Upper lobe of left lung (tissue), 6 donors: Measurements from ENCODE around the gene LEMD2. TPM values are rescaled to one million over a fixed set of nuclear protein-coding genes. Genes with fewer than 3 reads are reported as not detected.

Source experiments
- ATAC-seq, 2 donors: fragments of 200-7000 bp; cut with Tn5 transposase; one replicate each; pipeline ENCODE4 v1.9.1; 2022; ENCODE audit warnings: mild to moderate bottlenecking in 2 of 2, moderate library complexity in 2 of 2; ENCODE audit not compliant: low FRiP score in 2 of 2
- DNase-seq, 2 donors: peaks; one replicate each; pipeline ENCODE4 v3.0.0-alpha.2; 2019 to 2020
- H3K27ac ChIP-seq, 4 donors: fragments of 200-600 bp; sonication (generic); one replicate each; pipeline ENCODE4 v1.5.1; 2016 to 2019
- H3K27me3 ChIP-seq, 4 donors: fragments of 200-600 bp; sonication (generic); one replicate each; pipeline ENCODE4 v1.5.1; 2017 to 2019
- H3K36me3 ChIP-seq, 4 donors: fragments of 200-600 bp; sonication (generic); one replicate each; pipeline ENCODE4 v1.5.1; 2016 to 2019
- H3K4me1 ChIP-seq, 4 donors: fragments of 200-600 bp; sonication (generic); one replicate each; pipeline ENCODE4 v1.5.1; 2018 to 2019
- H3K4me3 ChIP-seq, 4 donors: fragments of 200-600 bp; sonication (generic); one replicate each; pipeline ENCODE4 v1.5.1; 2017 to 2019; ENCODE audit warnings: mild to moderate bottlenecking in 2 of 4, moderate library complexity in 1 of 4
- H3K9me3 ChIP-seq, 4 donors: fragments of 200-600 bp; sonication (generic); one replicate each; pipeline ENCODE4 v1.5.1; 2018 to 2019
- CTCF ChIP-seq, 6 experiments: fragments of 450-650 bp in 4 of 6; fragments of 200-600 bp in 2 of 6; sonication (generic) in 2 of 6; IDR thresholded peaks; one replicate each; pipeline ENCODE4 v1.5.1; 2016 to 2019; ENCODE audit warnings: antibody characterized with exemption in 6 of 6
- EP300 ChIP-seq, 4 donors: sonication (generic); formaldehyde crosslinking; IDR thresholded peaks; one replicate each; pipeline ENCODE4 v1.5.1; 2017; ENCODE audit warnings: antibody characterized with exemption in 4 of 4, control low read depth in 2 of 4
- POLR2A ChIP-seq, 4 donors: fragments of 450-650 bp; IDR thresholded peaks; one replicate each; pipeline ENCODE4 v1.5.1; 2016 to 2017; ENCODE audit warnings: antibody characterized with exemption in 4 of 4, mild to moderate bottlenecking in 2 of 4
- POLR2AphosphoS5 ChIP-seq, 2 donors: sonication (generic); formaldehyde crosslinking; IDR thresholded peaks; one replicate each; pipeline ENCODE4 v1.5.1; 2017; ENCODE audit warnings: antibody characterized with exemption in 2 of 2
- WGBS, 2 donors: methylation state at CpG; one replicate each; pipeline ENCODE4 v1.1.5; 2017 to 2018; 5-methylcytosine and 5-hydroxymethylcytosine counted together
- total RNA-seq, 6 donors: library from RNA; depleted of rRNA in 4 of 6; stranded (reverse); fragments of >200 nt in 4 of 6; gene quantifications; one replicate each; pipeline versions ENCODE4 v1.1.0 to v1.2.1, GENCODE V29; 2016 to 2021
- donor health status: DM: no; HTN: no; CAD: no; lungs with moderate emphysema.
- donor health status: DM: no; HTN: yes; CAD: no; lungs with severe emphysema.

Gene LEMD2
- total RNA-seq, 6 donors from 2014 or later, result 51.1 to 118 (median 66.2) TPM

DNA sequence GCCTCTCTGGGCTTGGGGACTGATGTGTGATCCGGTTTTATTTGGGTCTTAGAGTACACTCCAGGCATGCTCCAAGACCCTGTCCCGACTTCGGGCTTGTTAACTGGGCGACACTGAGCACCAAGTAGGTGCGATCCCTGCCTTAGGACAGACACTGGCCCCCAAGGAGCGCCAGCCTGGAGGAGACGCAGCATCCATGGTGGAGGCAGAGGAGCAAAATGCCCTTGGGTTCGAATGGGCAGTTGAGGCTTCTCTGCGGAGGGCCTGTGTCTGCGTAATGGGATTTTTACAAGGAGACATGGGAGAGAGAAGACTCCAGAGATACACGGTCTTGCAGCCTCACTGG, 593 bp upstream of the LEMD2 start:
- no peak for ATAC-seq
- no peak for DNase-seq
- no peaks in the 10 kb centered on the region for H3K9me3 ChIP-seq
- H3K36me3 ChIP-seq, result peaks cover 0 to 19% (median 6%) of the 10 kb centered on the region in 4 donors
- H3K27me3 ChIP-seq, result no peaks in the 10 kb centered on the region
- H3K4me1 ChIP-seq, result peaks cover 33 to 43% (median 37%) of the 10 kb centered on the region in 4 donors
- peak overlapping the region in 3 of 4 donors; percentile 96 to 98 (median 97) for H3K27ac ChIP-seq
- 86 to 93% methylated on average over 7 to 11 of the region's 11 CpGs for WGBS, 2 donors
- TF ChIP-seq POLR2AphosphoS5 (IDR thresholded peaks at IDR 0.05) (no peak), CTCF (IDR thresholded peaks at IDR 0.05) (no peak), EP300 (IDR thresholded peaks at IDR 0.05) (no peak), POLR2A (IDR thresholded peaks at IDR 0.05) (no peak)
- peak overlapping the region in 3 of 4 donors; percentile 83 to 98 (median 97) for H3K4me3 ChIP-seq

DNA sequence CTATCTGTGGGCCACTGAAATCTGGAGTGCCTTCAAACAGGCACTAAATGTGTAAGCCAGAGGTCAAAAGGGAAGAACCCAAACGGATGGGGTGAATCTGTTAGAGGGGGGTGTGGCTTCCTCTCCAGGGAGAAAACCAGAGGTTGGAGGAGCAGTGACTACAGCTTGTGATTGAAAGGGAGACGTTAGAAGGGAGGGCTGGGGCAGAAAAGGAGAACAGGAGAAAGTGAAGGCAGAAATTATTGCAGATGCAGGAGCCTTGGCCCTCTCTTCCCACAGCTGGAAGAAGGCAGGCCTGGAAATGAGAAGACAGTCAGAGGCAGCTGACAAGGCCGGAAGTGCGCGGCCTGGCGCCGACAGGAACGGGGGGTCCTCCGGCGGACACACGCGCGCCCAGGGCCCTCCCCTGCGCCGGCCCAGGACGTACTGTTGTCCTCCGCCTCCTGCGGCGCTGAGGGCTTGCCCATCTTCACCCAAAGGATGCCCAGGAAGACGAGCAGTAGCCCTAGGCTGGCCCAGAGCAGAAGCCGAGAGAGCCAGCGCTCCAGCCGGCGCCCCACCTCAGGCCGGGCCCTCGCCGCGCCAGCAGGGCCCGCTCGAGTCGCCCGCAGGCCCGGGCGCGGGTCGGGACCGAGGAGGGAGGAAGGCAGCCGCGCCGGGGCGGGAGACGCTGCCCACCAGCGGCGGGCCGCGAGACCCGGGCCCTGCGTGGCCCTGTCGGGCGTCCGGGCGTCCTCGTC, 806 bp downstream of the LEMD2 start:
- 0 to 1% methylated on average over 20 to 25 of the region's 53 CpGs for WGBS, 2 donors
- peak overlapping the region; percentile 83 to 98 (median 94) for H3K4me3 ChIP-seq

DNA sequence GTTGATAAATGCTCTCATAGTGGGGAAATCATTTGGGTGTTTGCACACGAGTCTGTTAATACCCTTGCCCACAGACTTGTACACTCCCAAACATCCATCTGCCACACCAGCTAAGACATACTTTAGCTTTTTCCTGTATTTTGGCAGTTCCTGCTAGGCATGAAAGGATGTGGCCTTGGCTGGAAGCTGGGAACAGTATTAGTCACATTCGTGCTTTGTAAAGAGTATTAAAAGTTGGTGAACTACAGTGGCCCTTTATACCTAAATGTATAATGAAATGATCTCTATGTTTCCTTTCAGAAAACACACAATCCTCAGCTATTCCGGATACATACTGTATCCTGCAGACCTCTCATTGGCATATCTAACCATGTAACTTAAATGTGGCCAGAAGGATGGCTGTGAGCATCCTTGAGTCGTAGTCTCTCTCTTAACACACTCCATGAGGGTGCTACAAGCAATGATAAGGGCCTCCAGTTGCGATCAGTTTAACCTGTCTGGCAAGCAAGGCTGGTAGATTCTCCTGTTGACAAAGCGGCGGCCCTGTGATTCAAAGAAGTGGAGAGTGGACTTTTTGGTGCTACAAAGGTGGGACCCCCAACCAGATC, 1.5 kb downstream of the LEMD2 start:
- no peak for DNase-seq
- WGBS, 2 donors, result 27 to 34% methylated on average over 7 of the region's 7 CpGs
- H3K9me3 ChIP-seq, result no peaks in the 10 kb centered on the region
- H3K4me3 ChIP-seq, result peak overlapping the region in 3 of 4 donors; percentile 83 to 98 (median 97)
- ATAC-seq, result no peak
- H3K36me3 ChIP-seq, result peaks cover 12 to 40% (median 27%) of the 10 kb centered on the region in 4 donors
- H3K27ac ChIP-seq, result peak overlapping the region; percentile 96 to 98 (median 98)
- H3K27me3 ChIP-seq, result no peaks in the 10 kb centered on the region
- H3K4me1 ChIP-seq, result peaks cover 33 to 45% (median 37%) of the 10 kb centered on the region in 4 donors
- TF ChIP-seq POLR2AphosphoS5 (IDR thresholded peaks at IDR 0.05) (no peak), EP300 (IDR thresholded peaks at IDR 0.05) (no peak), CTCF (IDR thresholded peaks at IDR 0.05) (no peak), POLR2A (IDR thresholded peaks at IDR 0.05) (no peak)

More for the DNA sequence above, 806 bp downstream of the LEMD2 start:
- TF ChIP-seq POLR2A (IDR thresholded peaks at IDR 0.05) (peak in 3 of 4 donors; percentile 55 to 78 (median 67)), POLR2AphosphoS5 (IDR thresholded peaks at IDR 0.05) (peak; percentile 82 to 88), EP300 (IDR thresholded peaks at IDR 0.05) (no peak), CTCF (IDR thresholded peaks at IDR 0.05) (no peak)
- peak; percentile 81 to 94 for DNase-seq
- ATAC-seq, result peak; percentile 76 to 86
- Histone ChIP-seq H3K27ac (peak overlapping the region; percentile 96 to 98 (median 98)), H3K4me1 (peaks cover 33 to 45% (median 37%) of the 10 kb centered on the region in 4 donors), H3K36me3 (peaks cover 8 to 33% (median 20%) of the 10 kb centered on the region in 4 donors), H3K27me3 (no peaks in the 10 kb centered on the region), H3K9me3 (no peaks in the 10 kb centered on the region)

DNA sequence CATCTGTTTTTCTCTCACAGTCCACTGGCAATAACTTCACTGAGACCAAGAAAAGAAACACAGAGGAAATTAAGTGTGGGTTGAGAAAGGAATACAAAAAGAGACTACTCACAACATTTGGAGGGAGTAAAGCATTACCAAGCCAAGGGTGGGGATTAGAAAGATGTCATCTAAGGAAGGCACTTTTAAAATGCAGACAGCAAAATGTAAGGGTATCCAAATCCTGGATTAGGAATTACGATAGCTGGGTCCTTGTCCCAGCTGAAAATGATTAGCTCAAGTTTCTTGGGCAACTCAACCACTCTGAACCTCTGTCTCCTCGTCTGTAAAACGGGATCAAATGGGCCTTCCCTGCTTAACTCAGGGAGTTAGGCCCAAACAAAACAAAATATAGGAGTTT, 2.2 kb downstream of the LEMD2 start:
- Histone ChIP-seq H3K4me3 (no peak overlapping the region), H3K9me3 (no peaks in the 10 kb centered on the region), H3K36me3 (peaks cover 16 to 47% (median 33%) of the 10 kb centered on the region in 4 donors), H3K27me3 (no peaks in the 10 kb centered on the region), H3K27ac (peak overlapping the region; percentile 96 to 98 (median 98)), H3K4me1 (peaks cover 33 to 46% (median 41%) of the 10 kb centered on the region in 4 donors)
- TF ChIP-seq EP300 (IDR thresholded peaks at IDR 0.05) (no peak), POLR2A (IDR thresholded peaks at IDR 0.05) (no peak), CTCF (IDR thresholded peaks at IDR 0.05) (no peak), POLR2AphosphoS5 (IDR thresholded peaks at IDR 0.05) (no peak)
- ATAC-seq (no peak), DNase-seq (no peak)
- 70 to 71% methylated on average over 3 of the region's 3 CpGs for WGBS, 2 donors
